SK-N-SH (cell line): ENCODE data around the gene IVNS1ABP. TPM values are rescaled to one million over a fixed set of nuclear protein-coding genes. Genes with fewer than 3 reads are reported as not detected.

Experiments
- CTCF ChIA-PET: fragments of 300-600, 350-600 bp; formaldehyde crosslinking; extraction: SDS; loops from one replicate; lab custom pipeline; 2021; lab: Yijun Ruan, JAX
- POLR2A ChIA-PET: fragments of 350-600 bp; sonication (Branson Sonifier 250); formaldehyde crosslinking; extraction: SDS; loops from one replicate; lab custom pipeline; 2020; ENCODE audit warnings: antibody characterized with exemption, inconsistent platforms; lab: Yijun Ruan, JAX
- DNase-seq: peaks from one replicate; pipeline ENCODE4 v3.0.0; 2012
- H2AFZ ChIP-seq: fragments of 200-600 bp; sonication (generic); 2 replicates; pipeline ENCODE4 v1.8.1; 2016; ENCODE audit warnings: antibody characterized with exemption, mild to moderate bottlenecking, low read depth
- H3F3A ChIP-seq: fragments of 200-600 bp; sonication (generic); replicated peaks from 2 replicates; pipeline ENCODE3; 2016; ENCODE audit warnings: antibody characterized with exemption, mild to moderate bottlenecking; ENCODE audit not compliant: insufficient read depth
- H3K27ac ChIP-seq, 2 experiments: fragments of 200-500 bp in 1 of 2; fragments of 200-600 bp in 1 of 2; sonication (Bioruptor generic) in 1 of 2; sonication (generic), shearing (Covaris generic) in 1 of 2; 2 replicates each; pipeline versions ENCODE4 v1.5.1 to v1.6.1; 2014 to 2016; ENCODE audit warnings: low read depth in 2 of 2, inconsistent platforms in 1 of 2, low read length in 1 of 2, mild to moderate bottlenecking in 1 of 2, mixed read lengths in 1 of 2
- H3K27me3 ChIP-seq: fragments of 200-600 bp; sonication (generic), shearing (Covaris generic); 2 replicates; pipeline ENCODE4 v1.6.1; 2016; ENCODE audit warnings: mixed run types; ENCODE audit not compliant: insufficient read depth
- H3K36me3 ChIP-seq, 2 experiments: fragments of 200-500 bp in 1 of 2; fragments of 200-600 bp in 1 of 2; sonication (Bioruptor generic) in 1 of 2; sonication (generic) in 1 of 2; replicated peaks in 1 of 2; 2 replicates each; pipeline versions ENCODE3 to v1.5.1; 2014 to 2016; ENCODE audit warnings: low read length in 1 of 2, mild to moderate bottlenecking in 1 of 2; ENCODE audit not compliant: insufficient read depth in 2 of 2, control insufficient read depth in 1 of 2
- H3K4me1 ChIP-seq, 2 experiments: fragments of 200-500 bp in 1 of 2; fragments of 200-600 bp in 1 of 2; sonication (Bioruptor generic) in 1 of 2; sonication (generic), shearing (Covaris generic) in 1 of 2; 2 replicates each; pipeline versions ENCODE4 v1.5.1 to v1.6.1; 2014 to 2016; ENCODE audit warnings: low read depth in 1 of 2, low read length in 1 of 2, mixed run types in 1 of 2; ENCODE audit not compliant: insufficient read depth in 2 of 2, control insufficient read depth in 1 of 2
- H3K4me2 ChIP-seq: fragments of 200-600 bp; sonication (generic), shearing (Covaris generic); 2 replicates; pipeline ENCODE4 v1.6.1; 2017; ENCODE audit warnings: mixed run types
- H3K4me3 ChIP-seq, 2 experiments: fragments of 200-500 bp in 1 of 2; fragments of 200-600 bp in 1 of 2; sonication (Bioruptor generic) in 1 of 2; sonication (generic), shearing (Covaris generic) in 1 of 2; 2 replicates each; pipeline versions ENCODE4 v1.5.1 to v1.8.1; 2014 to 2016; ENCODE audit warnings: low read depth in 2 of 2, inconsistent platforms in 1 of 2, low read length in 1 of 2, mild to moderate bottlenecking in 1 of 2, mixed read lengths in 1 of 2, moderate library complexity in 1 of 2
- H3K79me2 ChIP-seq: fragments of 200-600 bp; sonication (generic); 2 replicates; pipeline ENCODE4 v1.8.1; 2017; ENCODE audit warnings: mild to moderate bottlenecking; ENCODE audit not compliant: insufficient read depth
- H3K9ac ChIP-seq: fragments of 200-600 bp; sonication (generic); 2 replicates; pipeline ENCODE4 v1.6.1; 2017; ENCODE audit warnings: mixed run types
- H3K9me2 ChIP-seq: fragments of 200-600 bp; sonication (generic); 2 replicates; pipeline ENCODE4 v1.6.1; 2017; ENCODE audit warnings: mixed run types
- H3K9me3 ChIP-seq: fragments of 200-600 bp; sonication (generic); 2 replicates; pipeline ENCODE4 v1.6.1; 2017; ENCODE audit warnings: mixed run types, mild to moderate bottlenecking, moderate library complexity
- H4K20me1 ChIP-seq: fragments of 200-600 bp; sonication (generic); 2 replicates; pipeline ENCODE4 v1.6.1; 2017; ENCODE audit warnings: mild to moderate bottlenecking, mixed run types; ENCODE audit not compliant: insufficient read depth
- CHD2 ChIP-seq: fragments of 150-350 bp; IDR thresholded peaks from 2 replicates; pipeline ENCODE4 v1.6.1; 2018; ENCODE audit warnings: low read length; ENCODE audit not compliant: partially characterized antibody
- FOXM1 ChIP-seq: IDR thresholded peaks from 2 replicates; pipeline ENCODE4 v1.4.0; 2012; ENCODE audit warnings: low read depth, mild to moderate bottlenecking
- GABPA ChIP-seq: IDR thresholded peaks from 2 replicates; pipeline ENCODE4 v1.4.0; 2012; ENCODE audit warnings: low read depth, mild to moderate bottlenecking
- GATA2 ChIP-seq: sonication (generic); formaldehyde crosslinking; IDR thresholded peaks from 2 replicates; pipeline ENCODE4 v1.5.0; 2020; ENCODE audit warnings: mild to moderate bottlenecking, missing genetic modification reagents
- JUND ChIP-seq: IDR thresholded peaks from 2 replicates; pipeline ENCODE4 v1.4.0; 2012
- MEF2A ChIP-seq: IDR thresholded peaks from 2 replicates; pipeline ENCODE4 v1.4.0; 2012; ENCODE audit warnings: low read depth, borderline replicate concordance
- NRF1 ChIP-seq: IDR thresholded peaks from 2 replicates; pipeline ENCODE4 v1.6.1; 2012; ENCODE audit warnings: low read depth, mild to moderate bottlenecking, low read length
- POLR2AphosphoS5 ChIP-seq: IDR thresholded peaks from 2 replicates; pipeline ENCODE4 v1.6.1; 2012; ENCODE audit warnings: low read depth, low read length
- RCOR1 ChIP-seq: fragments of 150-350 bp; IDR thresholded peaks from 2 replicates; pipeline ENCODE4 v1.6.1; 2017; ENCODE audit warnings: antibody characterized with exemption, low read length
- SIN3A ChIP-seq: IDR thresholded peaks from 2 replicates; pipeline ENCODE4 v1.6.1; 2012; ENCODE audit warnings: low read depth, mild to moderate bottlenecking, low read length, moderate library complexity, borderline replicate concordance
- TAF1 ChIP-seq: IDR thresholded peaks from 2 replicates; pipeline ENCODE4 v1.6.1; 2012; ENCODE audit warnings: low read depth, mild to moderate bottlenecking, low read length, moderate library complexity, borderline replicate concordance
- TEAD4 ChIP-seq: IDR thresholded peaks from 2 replicates; pipeline ENCODE4 v1.4.0; 2012; ENCODE audit warnings: mild to moderate bottlenecking, borderline replicate concordance; ENCODE audit not compliant: insufficient read depth
- YY1 ChIP-seq: IDR thresholded peaks from 2 replicates; pipeline ENCODE4 v1.4.0; 2012; ENCODE audit warnings: low read depth, mild to moderate bottlenecking
- WGBS: methylation state at CpG from one replicate; pipeline ENCODE4 v1.1.6; 2017; ENCODE audit warnings: low lambda C conversion rate; 5-methylcytosine and 5-hydroxymethylcytosine counted together
- polyA plus RNA-seq, 3 experiments: library from polyadenylated mRNA; depleted of rRNA; stranded (reverse); fragments of >200 nt; gene quantifications; 2 replicates each; pipeline ENCODE4 v1.2.3, GENCODE V29; 2012
- TF ChIP-seq, protein P1 (sequence below): IDR thresholded peaks from 2 replicates; pipeline ENCODE4 v1.4.0; 2012; ENCODE audit warnings: low read depth
- TF ChIP-seq, protein P2 (sequence below): fragments of 200-600 bp; sonication (generic); IDR thresholded peaks from 2 replicates; pipeline ENCODE4 v1.6.1; 2017; ENCODE audit warnings: antibody characterized with exemption, mild to moderate bottlenecking, moderate library complexity
- TF ChIP-seq, protein P3 (sequence below): fragments of 150-350 bp; IDR thresholded peaks from 2 replicates; pipeline ENCODE4 v1.6.1; 2017; ENCODE audit warnings: antibody characterized with exemption, low read length, low read depth, borderline replicate concordance
- TF ChIP-seq, protein P4 (sequence below): IDR thresholded peaks from 2 replicates; pipeline ENCODE4 v1.6.1; 2012; ENCODE audit warnings: mild to moderate bottlenecking, low read depth, low read length, moderate library complexity
- TF ChIP-seq, protein P5 (sequence below): IDR thresholded peaks from 2 replicates; pipeline ENCODE4; 2012

The IVNS1ABP gene
- polyA plus RNA-seq, 1 of the 3 experiments (the other 2 are of a cell fraction) = 24.5 TPM

DNA sequence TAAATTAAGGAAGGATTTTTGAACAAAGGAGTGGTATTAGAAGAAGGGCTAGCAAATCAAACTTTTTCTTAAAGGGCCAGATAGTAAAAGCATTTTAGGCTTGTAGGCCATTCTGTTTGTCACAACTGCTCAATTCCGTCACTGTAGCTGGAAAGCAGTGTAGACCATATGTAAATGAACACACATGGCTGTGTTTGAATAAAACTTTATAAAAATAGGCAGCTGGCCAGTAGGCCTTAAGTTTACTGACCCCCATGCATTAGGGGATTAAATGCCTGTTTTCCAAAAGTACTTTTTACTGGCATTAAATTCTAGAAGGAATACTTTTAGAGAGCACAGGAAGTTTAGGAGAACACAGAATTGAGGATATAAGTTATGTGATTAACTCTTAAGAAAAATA lies 8.9 kb downstream of the IVNS1ABP start:
- Histone ChIP-seq H4K20me1 (peaks cover 18% of the 10 kb centered on the region), H3K27ac (no peak overlapping the region), H3K9me2 (no peaks in the 10 kb centered on the region), H3K27me3 (no peaks in the 10 kb centered on the region), H2AFZ (no peak overlapping the region), H3F3A (peaks cover 6% of the 10 kb centered on the region), H3K4me1 (peaks cover 0 to 7% of the 10 kb centered on the region in 2 experiments; a peak in 2 of 4 replicates), H3K4me3 (no peak overlapping the region), H3K36me3 (peaks cover 84 to 87% of the 10 kb centered on the region in 2 experiments), H3K4me2 (no peak overlapping the region), H3K9me3 (no peaks in the 10 kb centered on the region), H3K9ac (no peak overlapping the region), H3K79me2 (peaks cover 40% of the 10 kb centered on the region)
- WGBS = 100% methylated on average over 1 of the region's 1 CpG
- CTCF ChIA-PET = no interaction called here
- TF ChIP-seq, protein P1, sequence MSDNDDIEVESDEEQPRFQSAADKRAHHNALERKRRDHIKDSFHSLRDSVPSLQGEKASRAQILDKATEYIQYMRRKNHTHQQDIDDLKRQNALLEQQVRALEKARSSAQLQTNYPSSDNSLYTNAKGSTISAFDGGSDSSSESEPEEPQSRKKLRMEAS = no peak
- TF ChIP-seq YY1 = no peak
- no peak for TF ChIP-seq GATA2 (CRISPR knock-in tag)
- TF ChIP-seq GABPA = no peak
- TF ChIP-seq, protein P2, sequence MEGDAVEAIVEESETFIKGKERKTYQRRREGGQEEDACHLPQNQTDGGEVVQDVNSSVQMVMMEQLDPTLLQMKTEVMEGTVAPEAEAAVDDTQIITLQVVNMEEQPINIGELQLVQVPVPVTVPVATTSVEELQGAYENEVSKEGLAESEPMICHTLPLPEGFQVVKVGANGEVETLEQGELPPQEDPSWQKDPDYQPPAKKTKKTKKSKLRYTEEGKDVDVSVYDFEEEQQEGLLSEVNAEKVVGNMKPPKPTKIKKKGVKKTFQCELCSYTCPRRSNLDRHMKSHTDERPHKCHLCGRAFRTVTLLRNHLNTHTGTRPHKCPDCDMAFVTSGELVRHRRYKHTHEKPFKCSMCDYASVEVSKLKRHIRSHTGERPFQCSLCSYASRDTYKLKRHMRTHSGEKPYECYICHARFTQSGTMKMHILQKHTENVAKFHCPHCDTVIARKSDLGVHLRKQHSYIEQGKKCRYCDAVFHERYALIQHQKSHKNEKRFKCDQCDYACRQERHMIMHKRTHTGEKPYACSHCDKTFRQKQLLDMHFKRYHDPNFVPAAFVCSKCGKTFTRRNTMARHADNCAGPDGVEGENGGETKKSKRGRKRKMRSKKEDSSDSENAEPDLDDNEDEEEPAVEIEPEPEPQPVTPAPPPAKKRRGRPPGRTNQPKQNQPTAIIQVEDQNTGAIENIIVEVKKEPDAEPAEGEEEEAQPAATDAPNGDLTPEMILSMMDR = no peak
- TF ChIP-seq JUND = no peak
- TF ChIP-seq, protein P3, sequence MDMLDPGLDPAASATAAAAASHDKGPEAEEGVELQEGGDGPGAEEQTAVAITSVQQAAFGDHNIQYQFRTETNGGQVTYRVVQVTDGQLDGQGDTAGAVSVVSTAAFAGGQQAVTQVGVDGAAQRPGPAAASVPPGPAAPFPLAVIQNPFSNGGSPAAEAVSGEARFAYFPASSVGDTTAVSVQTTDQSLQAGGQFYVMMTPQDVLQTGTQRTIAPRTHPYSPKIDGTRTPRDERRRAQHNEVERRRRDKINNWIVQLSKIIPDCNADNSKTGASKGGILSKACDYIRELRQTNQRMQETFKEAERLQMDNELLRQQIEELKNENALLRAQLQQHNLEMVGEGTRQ = no peak
- no peak for DNase-seq
- POLR2A ChIA-PET = no interaction called here

DNA sequence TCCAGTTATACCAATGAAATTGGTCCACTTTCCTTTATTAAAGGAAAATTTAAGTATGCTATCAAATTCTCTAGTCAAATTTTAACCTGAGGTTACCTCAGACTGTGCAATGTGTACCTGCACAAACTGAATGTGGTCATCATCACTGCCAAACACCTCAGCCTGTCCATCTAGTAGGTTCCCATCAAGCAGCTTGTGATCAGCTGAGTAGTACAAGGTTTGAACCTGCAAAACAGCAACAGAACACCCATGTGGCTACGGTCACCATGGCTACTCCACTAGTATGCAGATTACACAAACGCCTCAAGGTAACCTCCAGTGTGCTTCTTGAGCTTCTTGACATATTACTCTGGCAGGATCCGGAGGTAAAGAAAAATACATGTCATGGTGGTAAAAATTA lies 11.6 kb downstream of the IVNS1ABP start:
- Histone ChIP-seq H3K4me3 (no peak overlapping the region), H3K27ac (no peak overlapping the region), H3F3A (peaks cover 6% of the 10 kb centered on the region), H3K36me3 (peaks cover 97 to 98% of the 10 kb centered on the region in 2 experiments), H2AFZ (no peak overlapping the region), H3K9me3 (no peaks in the 10 kb centered on the region), H3K9ac (no peak overlapping the region), H3K9me2 (no peaks in the 10 kb centered on the region), H3K27me3 (no peaks in the 10 kb centered on the region), H3K79me2 (peaks cover 13% of the 10 kb centered on the region), H3K4me2 (no peak overlapping the region), H3K4me1 (no peaks in the 10 kb centered on the region; a peak in 1 of 4 replicates), H4K20me1 (no peaks in the 10 kb centered on the region)
- WGBS = 98% methylated on average over 3 of the region's 3 CpGs
- POLR2A ChIA-PET = no interaction called here
- CTCF ChIA-PET = interaction anchor here (1.1 kb wide), 1 partner anchor 375 kb away, joined by 3 read pairs; no protein-coding TSS in a partner anchor
- no peak for DNase-seq
- TF ChIP-seq POLR2AphosphoS5 (no peak), SIN3A (no peak), RCOR1 (no peak), CHD2 (no peak), TEAD4 (no peak), MEF2A (no peak), TAF1 (no peak), NRF1 (no peak), FOXM1 (no peak)
- TF ChIP-seq, protein P4, sequence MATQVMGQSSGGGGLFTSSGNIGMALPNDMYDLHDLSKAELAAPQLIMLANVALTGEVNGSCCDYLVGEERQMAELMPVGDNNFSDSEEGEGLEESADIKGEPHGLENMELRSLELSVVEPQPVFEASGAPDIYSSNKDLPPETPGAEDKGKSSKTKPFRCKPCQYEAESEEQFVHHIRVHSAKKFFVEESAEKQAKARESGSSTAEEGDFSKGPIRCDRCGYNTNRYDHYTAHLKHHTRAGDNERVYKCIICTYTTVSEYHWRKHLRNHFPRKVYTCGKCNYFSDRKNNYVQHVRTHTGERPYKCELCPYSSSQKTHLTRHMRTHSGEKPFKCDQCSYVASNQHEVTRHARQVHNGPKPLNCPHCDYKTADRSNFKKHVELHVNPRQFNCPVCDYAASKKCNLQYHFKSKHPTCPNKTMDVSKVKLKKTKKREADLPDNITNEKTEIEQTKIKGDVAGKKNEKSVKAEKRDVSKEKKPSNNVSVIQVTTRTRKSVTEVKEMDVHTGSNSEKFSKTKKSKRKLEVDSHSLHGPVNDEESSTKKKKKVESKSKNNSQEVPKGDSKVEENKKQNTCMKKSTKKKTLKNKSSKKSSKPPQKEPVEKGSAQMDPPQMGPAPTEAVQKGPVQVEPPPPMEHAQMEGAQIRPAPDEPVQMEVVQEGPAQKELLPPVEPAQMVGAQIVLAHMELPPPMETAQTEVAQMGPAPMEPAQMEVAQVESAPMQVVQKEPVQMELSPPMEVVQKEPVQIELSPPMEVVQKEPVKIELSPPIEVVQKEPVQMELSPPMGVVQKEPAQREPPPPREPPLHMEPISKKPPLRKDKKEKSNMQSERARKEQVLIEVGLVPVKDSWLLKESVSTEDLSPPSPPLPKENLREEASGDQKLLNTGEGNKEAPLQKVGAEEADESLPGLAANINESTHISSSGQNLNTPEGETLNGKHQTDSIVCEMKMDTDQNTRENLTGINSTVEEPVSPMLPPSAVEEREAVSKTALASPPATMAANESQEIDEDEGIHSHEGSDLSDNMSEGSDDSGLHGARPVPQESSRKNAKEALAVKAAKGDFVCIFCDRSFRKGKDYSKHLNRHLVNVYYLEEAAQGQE = no peak
- TF ChIP-seq, protein P3 = no peak
- TF ChIP-seq, protein P1 = no peak
- TF ChIP-seq, protein P5, sequence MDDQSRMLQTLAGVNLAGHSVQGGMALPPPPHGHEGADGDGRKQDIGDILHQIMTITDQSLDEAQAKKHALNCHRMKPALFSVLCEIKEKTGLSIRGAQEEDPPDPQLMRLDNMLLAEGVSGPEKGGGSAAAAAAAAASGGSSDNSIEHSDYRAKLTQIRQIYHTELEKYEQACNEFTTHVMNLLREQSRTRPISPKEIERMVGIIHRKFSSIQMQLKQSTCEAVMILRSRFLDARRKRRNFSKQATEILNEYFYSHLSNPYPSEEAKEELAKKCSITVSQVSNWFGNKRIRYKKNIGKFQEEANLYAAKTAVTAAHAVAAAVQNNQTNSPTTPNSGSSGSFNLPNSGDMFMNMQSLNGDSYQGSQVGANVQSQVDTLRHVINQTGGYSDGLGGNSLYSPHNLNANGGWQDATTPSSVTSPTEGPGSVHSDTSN = no peak
